ENCODE measurements around the gene EFCC1.

GRCh38 chr3:129017484-129017899, 16.4 kb downstream of the EFCC1 start:
- TF ChIP-seq POLR2A (IDR thresholded peaks at IDR 0.05) (no peak), CTCF (IDR thresholded peaks at IDR 0.05) (no peak), POLR2AphosphoS5 (IDR thresholded peaks at IDR 0.05) (no peak), EP300 (IDR thresholded peaks at IDR 0.05) (no peak)

Data from sigmoid colon (tissue), 4 donors.